Mammary epithelial cell (primary cell): ENCODE results near the gene RGS21.

Experiments used
- CTCF ChIP-seq, 2 donors: IDR thresholded peaks in 1 of 2; conservative IDR thresholded peaks in 1 of 2; 2 replicates each; pipeline ENCODE4 v1.5.1; 2011 to 2012; ENCODE audit warnings: inconsistent platforms in 2 of 2, low read length in 2 of 2, mild to moderate bottlenecking in 2 of 2, control low read depth in 1 of 2, low read depth in 1 of 2; ENCODE audit not compliant: insufficient read depth in 1 of 2; ENCODE audit errors: extremely low read depth in 1 of 2
- EZH2 ChIP-seq: IDR thresholded peaks from 2 replicates; pipeline ENCODE4 v1.6.1; 2012; ENCODE audit warnings: low read length, inconsistent platforms, borderline replicate concordance

GRCh38 chr1:192382758-192383157 is 66.0 kb downstream of the RGS21 start:
- TF ChIP-seq CTCF (conservative IDR thresholded peaks at IDR 0.05 in 1 of 2, IDR thresholded peaks at IDR 0.05 in 1 of 2; ENCODE audit: extremely low read depth in 1 of 2, insufficient read depth in 1 of 2, low read depth in 1 of 2, low read length in 2 of 2) (no peak), EZH2 (no peak)
